ENCODE data around the gene MACROD2. TPM values are rescaled to one million over a fixed set of nuclear protein-coding genes. Genes with fewer than 3 reads are reported as not detected.

The MACROD2 gene
- total RNA-seq, 4 donors from 2014 or later: 10.0 to 24.0 (median 17.0) TPM

GRCh38 chr20:14820771-14821170 is 825.5 kb downstream of the MACROD2 start:
- no peak for DNase-seq (ENCODE audit: low spot score in 2 of 2)
- WGBS, 2 donors: 71 to 81% methylated on average over 9 of the region's 9 CpGs
- TF ChIP-seq, protein P1, sequence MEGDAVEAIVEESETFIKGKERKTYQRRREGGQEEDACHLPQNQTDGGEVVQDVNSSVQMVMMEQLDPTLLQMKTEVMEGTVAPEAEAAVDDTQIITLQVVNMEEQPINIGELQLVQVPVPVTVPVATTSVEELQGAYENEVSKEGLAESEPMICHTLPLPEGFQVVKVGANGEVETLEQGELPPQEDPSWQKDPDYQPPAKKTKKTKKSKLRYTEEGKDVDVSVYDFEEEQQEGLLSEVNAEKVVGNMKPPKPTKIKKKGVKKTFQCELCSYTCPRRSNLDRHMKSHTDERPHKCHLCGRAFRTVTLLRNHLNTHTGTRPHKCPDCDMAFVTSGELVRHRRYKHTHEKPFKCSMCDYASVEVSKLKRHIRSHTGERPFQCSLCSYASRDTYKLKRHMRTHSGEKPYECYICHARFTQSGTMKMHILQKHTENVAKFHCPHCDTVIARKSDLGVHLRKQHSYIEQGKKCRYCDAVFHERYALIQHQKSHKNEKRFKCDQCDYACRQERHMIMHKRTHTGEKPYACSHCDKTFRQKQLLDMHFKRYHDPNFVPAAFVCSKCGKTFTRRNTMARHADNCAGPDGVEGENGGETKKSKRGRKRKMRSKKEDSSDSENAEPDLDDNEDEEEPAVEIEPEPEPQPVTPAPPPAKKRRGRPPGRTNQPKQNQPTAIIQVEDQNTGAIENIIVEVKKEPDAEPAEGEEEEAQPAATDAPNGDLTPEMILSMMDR (IDR thresholded peaks at IDR 0.05): no peak
- H3K4me3 ChIP-seq (ENCODE audit: low read depth, poor library complexity, severe bottlenecking): no peak overlapping the region
- intact Hi-C loops (cut with DNase I; ENCODE audit: low total_unique reads): no loop called here

DNA sequence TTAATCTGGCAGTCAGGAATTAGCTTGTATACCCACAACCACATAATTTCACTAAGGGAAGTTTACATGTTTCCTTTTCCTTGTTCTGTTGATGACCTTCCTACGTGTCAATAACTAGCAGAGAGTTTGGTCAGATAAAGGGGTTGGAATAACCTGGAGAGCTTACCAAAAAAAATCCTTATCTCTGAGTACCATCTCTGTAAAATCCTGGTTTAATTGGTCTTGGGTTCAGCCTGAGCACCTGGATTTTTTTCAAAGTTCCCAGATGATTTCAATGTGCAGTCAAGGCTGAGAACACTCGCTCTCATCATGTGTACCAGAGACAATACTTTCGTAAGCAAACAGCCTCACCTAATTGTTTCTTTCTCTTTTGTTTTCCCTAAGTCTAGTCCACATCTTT is 825.9 kb downstream of the MACROD2 start:
- intact Hi-C loops (cut with DNase I; ENCODE audit: low total_unique reads): no loop called here
- TF ChIP-seq POLR2A (IDR thresholded peaks at IDR 0.05): no peak
- TF ChIP-seq, protein P1 (IDR thresholded peaks at IDR 0.05): no peak
- no peak for DNase-seq (ENCODE audit: low spot score in 2 of 2)
- 72 to 83% methylated on average over 3 of the region's 3 CpGs for WGBS, 2 donors
- H3K4me3 ChIP-seq (ENCODE audit: low read depth, poor library complexity, severe bottlenecking): no peak overlapping the region

DNA sequence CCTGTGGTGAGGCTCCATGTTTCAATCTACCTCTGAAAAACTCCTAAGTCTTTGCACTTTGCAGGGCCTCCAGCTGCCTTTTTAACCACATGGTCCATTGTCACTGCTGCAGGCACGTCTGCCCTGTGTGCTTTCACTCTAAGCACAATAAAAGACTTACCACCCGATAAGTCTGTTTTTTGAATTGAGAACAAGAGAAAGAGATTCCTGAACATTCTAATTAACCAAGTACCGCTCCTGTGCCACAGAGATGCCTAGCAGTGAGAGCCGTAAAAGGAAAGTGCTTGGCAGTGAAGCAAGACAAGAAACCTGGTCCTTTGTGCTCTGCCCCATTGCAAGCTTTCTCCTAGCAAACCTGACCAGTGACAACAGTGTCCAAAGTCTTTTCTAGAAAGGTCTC is 829.7 kb downstream of the MACROD2 start:
- DNase-seq (ENCODE audit: low spot score in 2 of 2): no peak
- intact Hi-C loops (cut with DNase I; ENCODE audit: low total_unique reads): no loop called here
- WGBS, 2 donors: 69 to 77% methylated on average over 4 of the region's 4 CpGs
- H3K4me3 ChIP-seq (ENCODE audit: low read depth, poor library complexity, severe bottlenecking): no peak overlapping the region
- TF ChIP-seq, protein P1 (IDR thresholded peaks at IDR 0.05): no peak
- no peak for TF ChIP-seq POLR2A (IDR thresholded peaks at IDR 0.05)

DNA sequence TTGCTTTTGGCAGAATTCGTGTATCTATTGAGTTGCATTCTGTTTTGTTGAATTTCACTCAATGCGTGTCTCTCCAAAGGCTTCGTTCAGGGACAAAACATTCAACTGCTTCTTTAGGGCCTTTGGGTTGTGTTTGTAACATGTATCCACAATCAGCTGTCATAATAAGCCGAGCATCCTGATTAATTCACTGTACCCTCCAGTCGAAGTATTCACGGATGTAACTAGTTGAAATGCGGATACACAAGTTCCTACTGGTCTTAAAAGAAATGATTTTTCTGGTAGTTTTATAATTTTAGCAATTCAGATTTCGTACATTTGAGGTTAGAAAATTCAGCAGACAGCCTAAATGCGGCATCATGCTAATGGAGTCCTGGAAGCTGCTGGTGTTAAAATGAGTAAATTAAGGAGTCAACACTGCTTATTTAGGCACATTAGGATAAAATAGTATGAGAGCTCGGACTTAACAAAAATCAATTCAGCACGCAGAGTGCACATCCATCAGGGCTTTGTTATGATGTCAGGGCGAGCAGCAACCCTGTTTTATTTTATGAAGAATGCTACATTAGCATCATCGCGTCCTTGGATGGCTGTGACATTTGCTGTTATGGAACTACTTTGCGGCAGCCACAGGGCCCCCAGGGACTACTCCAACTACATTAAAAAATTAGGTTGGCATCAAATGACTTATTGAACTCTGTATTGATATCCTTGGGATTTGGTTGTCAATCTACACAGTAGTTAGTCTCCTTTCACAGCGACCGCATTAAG is 831.4 kb downstream of the MACROD2 start:
- intact Hi-C loops (cut with DNase I; ENCODE audit: low total_unique reads): no loop called here
- no peak overlapping the region for H3K4me3 ChIP-seq (ENCODE audit: low read depth, poor library complexity, severe bottlenecking)
- WGBS, 2 donors: 90 to 94% methylated on average over 17 of the region's 17 CpGs
- TF ChIP-seq POLR2A (IDR thresholded peaks at IDR 0.05): no peak
- TF ChIP-seq, protein P1 (IDR thresholded peaks at IDR 0.05): no peak
- DNase-seq (ENCODE audit: low spot score in 2 of 2): no peak

GRCh38 chr20:14828459-14828858 is 833.1 kb downstream of the MACROD2 start:
- intact Hi-C loops (cut with DNase I; ENCODE audit: low total_unique reads): no loop called here
- WGBS, 2 donors: 80 to 91% methylated on average over 1 of the region's 1 CpG
- TF ChIP-seq, protein P1 (IDR thresholded peaks at IDR 0.05): no peak
- no peak for TF ChIP-seq POLR2A (IDR thresholded peaks at IDR 0.05)
- no peak overlapping the region for H3K4me3 ChIP-seq (ENCODE audit: low read depth, poor library complexity, severe bottlenecking)
- DNase-seq (ENCODE audit: low spot score in 2 of 2): no peak

GRCh38 chr20:14829906-14830305 is 834.6 kb downstream of the MACROD2 start:
- WGBS, 2 donors: 79 to 82% methylated on average over 1 of the region's 1 CpG
- no peak for DNase-seq (ENCODE audit: low spot score in 2 of 2)
- intact Hi-C loops (cut with DNase I; ENCODE audit: low total_unique reads): no loop called here
- no peak overlapping the region for H3K4me3 ChIP-seq (ENCODE audit: low read depth, poor library complexity, severe bottlenecking)
- TF ChIP-seq, protein P1 (IDR thresholded peaks at IDR 0.05): no peak
- TF ChIP-seq POLR2A (IDR thresholded peaks at IDR 0.05): no peak
